Osteocyte (in vitro differentiated cells): ENCODE measurements around the gene RNU6-7. TPM values are rescaled to one million over a fixed set of nuclear protein-coding genes. Genes with fewer than 3 reads are reported as not detected.

Source experiments
- DNase-seq: peaks from one replicate; pipeline ENCODE4 v3.0.0; 2021; ENCODE audit warnings: mixed read lengths; ENCODE audit not compliant: unreplicated experiment; ENCODE audit errors: extremely low spot score
- H3K27ac Mint-ChIP-seq: one replicate; pipeline ENCODE4 v1.8.0; 2021; ENCODE audit warnings: mild to moderate bottlenecking, mixed read lengths; ENCODE audit not compliant: unreplicated experiment
- H3K27me3 Mint-ChIP-seq: one replicate; pipeline ENCODE4 v1.8.0; 2021; ENCODE audit warnings: mixed read lengths; ENCODE audit not compliant: unreplicated experiment
- H3K36me3 Mint-ChIP-seq: one replicate; pipeline ENCODE4 v1.8.0; 2021; ENCODE audit warnings: mixed read lengths; ENCODE audit not compliant: unreplicated experiment
- H3K4me1 Mint-ChIP-seq: one replicate; pipeline ENCODE4 v1.8.0; 2021; ENCODE audit warnings: mixed read lengths; ENCODE audit not compliant: unreplicated experiment
- H3K4me3 Mint-ChIP-seq: one replicate; pipeline ENCODE4 v1.8.0; 2021; ENCODE audit warnings: mild to moderate bottlenecking, moderate library complexity, mixed read lengths; ENCODE audit not compliant: unreplicated experiment
- H3K9me3 Mint-ChIP-seq: one replicate; pipeline ENCODE4 v1.8.0; 2021; ENCODE audit warnings: mixed read lengths; ENCODE audit not compliant: unreplicated experiment
- CTCF ChIP-seq: fragments of 200-600 bp; sonication (generic); IDR thresholded peaks from 2 replicates; pipeline ENCODE4 v1.5.0; 2021; ENCODE audit warnings: antibody characterized with exemption, mild to moderate bottlenecking, moderate library complexity
- total RNA-seq: library from RNA; stranded (reverse); gene quantifications from 2 replicates; pipeline ENCODE4 v1.2.1, GENCODE V29; 2021

Gene RNU6-7
- total RNA-seq, 1 donor from 2014 or later = not detected

- H3K9me3 Mint-ChIP-seq = peaks cover 3% of the 10 kb centered on the region
- H3K4me3 Mint-ChIP-seq = no peak overlapping the region
- DNase-seq = no peak
- TF ChIP-seq CTCF = no peak
- H3K27ac Mint-ChIP-seq = no peak overlapping the region
- no peaks in the 10 kb centered on the region for H3K36me3 Mint-ChIP-seq
- H3K27me3 Mint-ChIP-seq = peaks cover 10% of the 10 kb centered on the region
- no peaks in the 10 kb centered on the region for H3K4me1 Mint-ChIP-seq
Observed at GRCh38 chr14:32171469-32171868, 30.4 kb upstream of the RNU6-7 start.

- H3K27ac Mint-ChIP-seq = no peak overlapping the region
- H3K4me1 Mint-ChIP-seq = no peaks in the 10 kb centered on the region
- peaks cover 6% of the 10 kb centered on the region for H3K27me3 Mint-ChIP-seq
- no peak for TF ChIP-seq CTCF
- no peak overlapping the region for H3K4me3 Mint-ChIP-seq
- DNase-seq = no peak
- peaks cover 28% of the 10 kb centered on the region for H3K9me3 Mint-ChIP-seq
- peaks cover 6% of the 10 kb centered on the region for H3K36me3 Mint-ChIP-seq
Observed at GRCh38 chr14:32183151-32184058, 18.4 kb upstream of the RNU6-7 start.

- H3K9me3 Mint-ChIP-seq = peaks cover 16% of the 10 kb centered on the region
Observed at GRCh38 chr14:32185097-32185496, 16.7 kb upstream of the RNU6-7 start.

GRCh38 chr14:32186248-32186647 is 15.6 kb upstream of the RNU6-7 start:
- no peak for TF ChIP-seq CTCF
- no peaks in the 10 kb centered on the region for H3K4me1 Mint-ChIP-seq
- H3K36me3 Mint-ChIP-seq = peaks cover 6% of the 10 kb centered on the region
- H3K9me3 Mint-ChIP-seq = peaks cover 11% of the 10 kb centered on the region
- peaks cover 3% of the 10 kb centered on the region for H3K27me3 Mint-ChIP-seq
- DNase-seq = no peak
- no peak overlapping the region for H3K27ac Mint-ChIP-seq
- H3K4me3 Mint-ChIP-seq = no peak overlapping the region

More at GRCh38 chr14:32185097-32185496, 16.7 kb upstream of the RNU6-7 start:
- no peak for DNase-seq
- H3K36me3 Mint-ChIP-seq = peaks cover 6% of the 10 kb centered on the region
- no peak overlapping the region for H3K4me3 Mint-ChIP-seq
- no peak overlapping the region for H3K27ac Mint-ChIP-seq
- TF ChIP-seq CTCF = no peak
- H3K4me1 Mint-ChIP-seq = no peaks in the 10 kb centered on the region
- H3K27me3 Mint-ChIP-seq = peaks cover 6% of the 10 kb centered on the region

- Mint-ChIP-seq H3K4me1 (no peaks in the 10 kb centered on the region), H3K9me3 (peaks cover 5% of the 10 kb centered on the region), H3K36me3 (no peaks in the 10 kb centered on the region), H3K27me3 (peaks cover 5% of the 10 kb centered on the region), H3K4me3 (no peak overlapping the region), H3K27ac (no peak overlapping the region)
- no peak for TF ChIP-seq CTCF
- no peak for DNase-seq
Observed at GRCh38 chr14:32189811-32190210, 12.0 kb upstream of the RNU6-7 start.
